Spleen (tissue), 3 donors: Measurements from ENCODE around the gene DYRK1A.

ENCODE experiments used
- POLR2A ChIP-seq, 3 donors: fragments of 450-650 bp; IDR thresholded peaks; one replicate each; pipeline ENCODE4 v1.5.1; 2017; ENCODE audit warnings: antibody characterized with exemption in 3 of 3, mild to moderate bottlenecking in 1 of 3
- POLR2AphosphoS5 ChIP-seq, 3 donors: sonication (generic); formaldehyde crosslinking; IDR thresholded peaks; one replicate each; pipeline ENCODE4 v1.5.1; 2017; ENCODE audit warnings: antibody characterized with exemption in 3 of 3

GRCh38 chr21:37555672-37556261, 189.2 kb downstream of the DYRK1A start:
- TF ChIP-seq POLR2AphosphoS5 (IDR thresholded peaks at IDR 0.05), result no peak
- no peak for TF ChIP-seq POLR2A (IDR thresholded peaks at IDR 0.05)
